Lung microvascular endothelial cell (primary cell): ENCODE data around the gene OR8D4. TPM values are rescaled to one million over a fixed set of nuclear protein-coding genes. Genes with fewer than 3 reads are reported as not detected.
"Not testable (repeated sequence)": the region's sequence is repeated elsewhere in the genome, so short reads cannot be mapped to it uniquely, and the experiment has no call there.

Source experiments
- DNase-seq, 2 donors: peaks; one replicate each; pipeline versions ENCODE4 v3.0.0 to v3.0.0-alpha.2; 2010; ENCODE audit warnings: low read depth in 2 of 2
- total RNA-seq: library from RNA; depleted of rRNA; stranded (reverse); fragments of >200 nt; gene quantifications from 2 replicates; pipeline ENCODE4 v1.2.1, GENCODE V29; 2014

Gene OR8D4
- total RNA-seq = not detected in 2 replicates

DNA sequence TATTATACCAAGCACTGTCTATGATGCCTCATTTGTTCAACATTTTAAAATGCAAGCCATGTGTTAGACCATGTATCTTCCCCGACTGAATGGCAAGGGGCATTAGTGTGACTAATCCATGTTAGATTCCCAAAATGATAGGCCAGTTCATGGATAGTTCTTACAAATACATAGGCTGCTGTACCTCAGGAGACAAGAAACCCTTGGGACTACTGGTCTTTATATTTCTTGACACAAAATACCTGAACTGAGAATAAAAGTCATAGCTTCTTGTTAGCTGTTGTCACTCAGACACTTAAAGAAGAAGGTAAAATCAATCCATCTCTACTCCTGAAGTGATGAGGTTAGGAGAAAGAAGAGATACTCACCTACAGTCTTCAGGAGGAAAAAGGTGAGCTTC, at the start of gene OR8D4:
TSS of gene OR8D4 (plus strand) at position 301 of the 400 bp plus-strand sequence. CDS start 4,265 bp downstream, outside the sequence.
- DNase-seq = no peak

DNA sequence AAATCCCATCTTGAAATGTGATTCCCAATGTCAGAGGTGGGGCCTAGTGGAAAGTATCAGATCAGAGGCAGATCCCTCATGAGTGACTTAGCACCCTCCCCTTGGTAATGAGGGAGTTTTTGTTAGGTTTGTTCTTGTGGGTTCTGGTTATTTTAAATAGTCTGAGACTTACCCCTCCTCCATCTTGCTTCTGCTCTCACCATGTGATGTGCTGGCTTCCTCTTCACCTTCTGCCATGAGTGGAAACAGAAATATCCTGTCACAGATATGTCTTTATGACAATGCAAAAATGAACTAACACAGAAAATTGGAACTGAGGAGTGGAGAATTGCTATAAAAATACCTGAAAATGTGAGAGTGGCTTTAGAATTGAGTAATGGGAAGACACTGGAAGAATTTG, 49.6 kb upstream of the OR8D4 start:
- peak in 1 of 2 donors; percentile 46 for DNase-seq

- no peak for DNase-seq
Measured at GRCh38 chr11:123853038-123853437, 48.9 kb upstream of the OR8D4 start.

DNA sequence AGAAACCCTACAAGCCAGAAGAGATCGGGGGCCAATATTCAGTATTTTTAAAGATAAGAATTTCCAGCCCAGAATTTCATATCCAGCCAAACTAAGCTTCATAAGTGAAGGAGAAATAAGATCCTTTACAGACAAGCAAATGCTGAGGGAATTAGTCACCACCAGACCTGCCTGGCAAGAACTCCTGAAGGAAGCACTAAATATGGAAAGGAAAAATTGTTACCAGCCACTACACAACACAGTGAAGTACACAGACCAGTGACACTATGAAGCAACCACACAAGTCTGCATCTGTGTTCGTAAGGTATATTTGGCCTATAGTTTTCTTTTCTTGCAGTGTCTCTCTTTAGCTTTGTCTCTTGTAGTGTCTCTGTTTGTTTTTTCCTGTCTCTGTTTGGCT, 45.5 kb upstream of the OR8D4 start:
- DNase-seq = no peak

DNA sequence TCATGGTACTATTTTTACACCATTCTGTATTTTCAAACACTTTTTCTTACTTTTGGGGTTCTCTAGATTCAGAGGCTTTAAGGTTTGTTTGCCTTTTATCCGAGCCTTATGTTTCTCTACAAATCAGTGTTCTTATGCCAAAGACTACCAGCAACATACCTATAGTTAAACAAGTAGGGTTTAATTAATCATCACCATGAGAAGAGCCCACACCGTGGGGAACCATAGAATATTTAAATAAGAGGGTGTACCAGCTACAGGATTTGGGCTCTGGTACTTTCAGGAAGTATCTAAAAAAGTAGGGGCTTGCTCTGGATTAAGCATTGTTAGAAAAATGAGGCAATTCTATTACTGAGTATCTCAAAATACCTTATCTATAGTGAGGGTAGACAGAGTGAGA, 42.2 kb upstream of the OR8D4 start:
- no peak for DNase-seq

DNA sequence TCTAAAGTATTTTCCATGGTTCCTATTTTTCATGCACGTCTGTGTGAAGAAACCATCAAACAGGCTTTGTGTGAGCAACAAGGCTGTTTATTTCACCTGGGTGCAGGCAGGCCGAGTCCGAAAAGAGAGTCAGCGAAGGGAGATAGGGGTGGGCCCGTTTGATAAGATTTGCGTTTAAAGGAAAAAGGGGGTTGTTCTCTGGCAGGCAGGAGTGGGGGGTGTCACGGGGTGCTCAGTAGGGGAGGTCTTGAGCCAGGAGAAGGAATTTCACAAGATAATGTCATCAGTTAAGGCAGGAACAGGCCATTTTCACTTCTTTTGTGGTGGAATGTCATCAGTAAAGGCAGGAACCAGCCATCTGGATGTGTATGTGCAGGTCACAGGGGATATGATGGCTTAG, 36.7 kb upstream of the OR8D4 start:
- not testable (repeated sequence) for DNase-seq

DNA sequence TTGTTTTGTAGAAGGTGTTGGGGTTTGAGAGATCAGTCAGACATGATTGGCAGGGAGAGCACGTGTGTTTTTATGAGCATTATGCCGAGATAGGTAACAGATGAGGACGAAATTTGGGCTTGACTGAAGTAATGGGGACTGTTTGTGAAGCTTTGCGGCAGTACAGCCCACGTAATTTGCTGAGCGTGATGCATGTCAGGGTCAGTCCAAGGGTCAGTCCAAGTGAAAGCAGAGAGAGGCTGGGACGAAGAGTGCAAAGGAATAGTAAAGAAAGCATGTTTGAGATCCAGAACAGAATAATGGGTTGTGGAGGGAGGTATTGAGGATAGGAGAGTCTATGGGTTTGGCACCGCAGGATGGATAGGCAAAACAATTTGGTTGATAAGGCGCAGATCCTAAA, 34.2 kb upstream of the OR8D4 start:
- not testable (repeated sequence) for DNase-seq

- DNase-seq = no peak
Measured at GRCh38 chr11:123880912-123881311, 21.1 kb upstream of the OR8D4 start.

- DNase-seq = no peak
Measured at GRCh38 chr11:123885570-123885969, 16.4 kb upstream of the OR8D4 start, which contains the start of gene TMEM225. Gene TMEM225 (minus strand): TSS chr11:123885670. CDS start chr11:123885425, 245 bp downstream.

GRCh38 chr11:123892031-123892430, 9.9 kb upstream of the OR8D4 start:
- no peak for DNase-seq

DNA sequence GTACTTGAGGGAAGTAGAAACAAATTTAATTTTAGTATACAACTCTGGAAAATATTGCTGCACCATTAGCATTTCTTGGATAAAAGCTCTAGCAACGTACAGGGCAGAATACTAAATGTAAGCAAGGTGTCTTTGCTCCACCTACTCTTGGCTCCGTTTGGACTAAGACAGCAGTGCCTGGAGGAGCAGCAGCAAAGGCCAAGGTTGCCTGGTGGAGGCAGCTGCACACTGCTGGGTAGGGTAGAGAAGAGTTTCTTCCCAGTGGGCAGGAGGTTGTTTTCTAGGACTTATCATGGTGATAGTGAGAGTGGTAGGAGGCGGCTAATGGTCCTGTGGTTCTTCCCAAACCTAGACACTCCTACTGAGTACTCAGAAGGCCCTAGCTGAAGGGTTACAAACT, 2.2 kb upstream of the OR8D4 start:
- DNase-seq = no peak

DNA sequence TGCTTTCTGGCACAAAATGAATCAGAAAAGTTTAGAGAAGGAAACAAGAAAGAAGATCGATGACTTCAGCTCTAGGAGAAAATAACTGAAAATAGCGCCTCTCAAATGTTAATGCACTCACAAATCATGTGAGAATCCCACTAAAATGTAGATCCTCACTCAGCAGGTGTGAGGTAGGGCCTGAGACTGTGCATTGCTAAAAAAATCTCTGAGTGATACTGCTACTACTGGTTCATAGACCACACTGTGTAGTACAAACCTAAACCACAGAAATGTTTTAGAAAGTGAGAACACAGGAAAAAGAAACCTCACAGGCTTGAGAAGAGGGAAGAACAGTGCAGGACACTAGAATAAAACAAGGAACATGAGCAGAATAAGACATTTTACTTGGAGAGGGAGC, 2.0 kb downstream of the OR8D4 start:
- DNase-seq = no peak

DNA sequence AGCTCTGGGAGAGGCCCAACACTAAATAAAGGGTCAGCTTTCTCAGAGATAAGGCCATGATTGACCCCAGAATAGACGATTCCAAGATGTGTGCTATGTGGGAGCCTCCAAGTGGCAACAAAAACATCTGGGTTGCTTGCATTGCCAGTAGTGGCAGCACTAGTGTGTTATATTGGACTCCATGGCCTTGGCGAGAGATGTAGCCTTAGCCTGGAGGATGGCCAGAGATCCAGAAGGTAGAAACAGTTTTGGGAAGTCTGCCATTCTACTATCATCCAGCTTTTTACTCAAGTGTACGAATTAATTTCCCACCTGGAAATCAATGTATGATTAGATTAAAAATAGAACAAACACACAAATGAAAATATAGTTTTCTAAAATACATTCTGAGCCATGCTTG, 3.0 kb downstream of the OR8D4 start:
- no peak for DNase-seq

- no peak for DNase-seq
Measured at GRCh38 chr11:123905826-123906225, 3.9 kb downstream of the OR8D4 start.

- DNase-seq = no peak
Measured at GRCh38 chr11:123920943-123921342, 19.0 kb downstream of the OR8D4 start.

GRCh38 chr11:123924027-123924426, 22.1 kb downstream of the OR8D4 start:
- DNase-seq = no peak

DNA sequence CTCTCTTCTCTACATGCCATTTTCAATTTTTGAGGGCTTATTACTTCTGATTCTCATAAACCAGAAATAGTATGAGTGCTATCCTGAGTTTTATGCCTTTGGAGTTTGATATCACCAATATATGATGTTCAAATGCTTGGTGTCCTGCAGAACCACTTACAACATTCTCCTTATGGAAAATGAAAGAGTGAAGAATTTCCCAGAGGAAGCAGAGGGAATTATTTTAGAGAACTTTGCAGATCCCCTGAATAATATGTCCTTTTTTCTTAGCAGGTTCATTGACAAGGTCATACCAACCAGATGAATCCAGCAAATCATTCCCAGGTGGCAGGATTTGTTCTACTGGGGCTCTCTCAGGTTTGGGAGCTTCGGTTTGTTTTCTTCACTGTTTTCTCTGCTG, 37.4 kb downstream of the OR8D4 start, which contains the start of gene OR4D5:
TSS of gene OR4D5 (plus strand) at position 301 of the 400 bp plus-strand sequence. CDS start at position 301, 0 bp downstream.
- DNase-seq = no peak

GRCh38 chr11:123942413-123942812, 40.4 kb downstream of the OR8D4 start:
- DNase-seq = no peak

GRCh38 chr11:123943738-123944137, 41.8 kb downstream of the OR8D4 start, which contains the start of gene OR6T1:
Gene OR6T1 (minus strand): TSS chr11:123943838. CDS start chr11:123943838, 0 bp downstream.
- no peak for DNase-seq

DNA sequence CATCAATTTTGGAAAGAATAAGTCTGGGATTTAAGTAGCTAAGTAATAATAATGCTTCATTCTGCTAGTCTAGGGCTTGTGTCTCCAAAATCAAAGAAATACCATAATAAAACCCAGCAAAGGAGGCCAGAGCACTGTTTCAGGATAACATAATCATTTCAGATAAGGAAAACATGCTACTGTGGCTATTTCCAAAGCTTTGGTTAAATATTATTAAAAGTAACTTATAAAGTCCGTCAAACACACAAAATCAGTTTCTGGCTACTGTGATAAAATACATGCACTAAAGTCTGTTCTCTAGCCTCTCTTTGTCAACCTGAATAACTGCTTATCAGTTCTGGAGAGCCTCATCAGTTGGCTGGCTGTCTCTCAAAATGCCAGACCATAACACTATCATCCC, 43.2 kb downstream of the OR8D4 start:
- no peak for DNase-seq

DNA sequence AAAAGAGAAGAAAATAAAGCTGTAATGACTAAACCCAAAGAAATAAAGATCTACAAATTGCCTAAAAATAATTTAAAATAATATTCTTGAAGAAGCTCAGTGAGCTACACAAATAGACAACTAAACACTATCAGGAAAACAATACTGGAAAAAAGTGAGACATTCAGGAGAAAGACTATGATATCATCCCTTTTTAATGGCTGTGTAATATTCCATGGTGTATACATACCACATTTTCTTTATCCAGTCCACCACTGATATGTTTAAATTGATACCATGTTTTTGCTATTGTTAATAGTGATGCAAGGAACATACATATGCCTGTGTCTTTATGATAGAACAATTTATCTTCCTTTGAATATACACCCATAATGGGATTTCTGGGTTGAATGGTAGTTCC, 54.8 kb downstream of the OR8D4 start:
- DNase-seq = no peak
